WERI-Rb-1 (cell line): ENCODE measurements around the gene LYAR.
A peak's percentile ranks its signal among the peaks of the same experiment; 100 is the strongest.

Experiments used
- DNase-seq: peaks from one replicate; pipeline ENCODE4 v3.0.0-alpha.2; 2020
- H3K27ac ChIP-seq: fragments of 250-450 bp; sonication (Bioruptor Pico); 2 replicates; pipeline ENCODE4 v1.5.1; 2020; ENCODE audit warnings: mild to moderate bottlenecking, moderate library complexity
- H3K27me3 ChIP-seq: fragments of 250-450 bp; sonication (Bioruptor Pico); 2 replicates; pipeline ENCODE4 v1.5.1; 2021; ENCODE audit warnings: mild to moderate bottlenecking, low read depth, moderate library complexity; ENCODE audit not compliant: insufficient read depth, severe bottlenecking
- H3K36me3 ChIP-seq: fragments of 250-450 bp; sonication (Bioruptor Pico); 2 replicates; pipeline ENCODE4 v1.5.1; 2020; ENCODE audit warnings: mild to moderate bottlenecking, moderate library complexity
- H3K4me3 ChIP-seq: 2 replicates; pipeline ENCODE4 v1.5.1; 2011; ENCODE audit warnings: low read depth, mild to moderate bottlenecking, control low read depth, low read length
- H3K9me3 ChIP-seq: fragments of 250-450 bp; sonication (Bioruptor Pico); 2 replicates; pipeline ENCODE4 v1.5.1; 2021; ENCODE audit warnings: mild to moderate bottlenecking, moderate library complexity; ENCODE audit not compliant: severe bottlenecking
- TF ChIP-seq, protein P1 (sequence below): IDR thresholded peaks from 2 replicates; pipeline ENCODE4 v1.5.1; 2011; ENCODE audit warnings: low read depth, mild to moderate bottlenecking, control low read depth, inconsistent platforms, low read length

Gene LYAR

DNA sequence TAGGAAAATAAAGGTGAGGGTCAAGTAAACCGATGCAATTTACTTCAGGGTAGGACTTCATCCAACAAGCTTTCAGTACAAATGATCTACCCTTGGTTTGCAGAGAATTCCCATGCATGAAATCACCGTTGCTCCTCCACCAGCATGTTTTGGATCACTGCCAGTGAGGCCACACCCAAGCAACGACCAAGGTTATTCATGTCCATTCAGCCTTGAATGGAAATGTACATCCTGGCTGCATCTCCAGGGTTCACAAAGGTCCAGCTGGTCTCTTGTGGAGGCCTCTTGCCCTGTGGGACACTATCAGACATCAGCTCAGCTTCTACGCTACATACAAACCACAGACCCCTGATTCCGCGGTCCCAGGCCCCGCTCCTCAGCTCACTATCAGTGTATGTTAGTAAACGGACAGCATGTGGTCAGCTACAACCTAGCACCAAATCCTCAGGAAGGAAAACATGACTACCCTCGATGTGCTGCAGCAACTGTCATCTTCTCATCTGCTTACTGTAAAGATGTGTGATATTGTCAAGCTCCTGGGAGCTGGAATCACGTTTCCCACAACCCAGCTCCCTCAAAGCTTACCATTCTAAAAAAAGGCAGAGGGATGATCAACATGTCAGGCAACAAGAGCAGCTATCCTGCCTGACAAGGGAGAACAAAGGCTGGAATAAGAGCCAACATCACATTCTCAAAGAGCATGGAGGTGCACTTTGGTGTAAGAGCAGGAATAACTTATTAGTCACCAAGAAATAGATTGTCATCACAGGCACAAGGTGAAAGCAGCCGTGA is 4.9 kb downstream of the LYAR start:
- Histone ChIP-seq H3K36me3 (peaks cover 62% of the 10 kb centered on the region), H3K4me3 (no peak overlapping the region), H3K9me3 (peaks cover 5% of the 10 kb centered on the region), H3K27ac (no peak overlapping the region), H3K27me3 (no peaks in the 10 kb centered on the region)
- DNase-seq, result no peak
- TF ChIP-seq, protein P1, sequence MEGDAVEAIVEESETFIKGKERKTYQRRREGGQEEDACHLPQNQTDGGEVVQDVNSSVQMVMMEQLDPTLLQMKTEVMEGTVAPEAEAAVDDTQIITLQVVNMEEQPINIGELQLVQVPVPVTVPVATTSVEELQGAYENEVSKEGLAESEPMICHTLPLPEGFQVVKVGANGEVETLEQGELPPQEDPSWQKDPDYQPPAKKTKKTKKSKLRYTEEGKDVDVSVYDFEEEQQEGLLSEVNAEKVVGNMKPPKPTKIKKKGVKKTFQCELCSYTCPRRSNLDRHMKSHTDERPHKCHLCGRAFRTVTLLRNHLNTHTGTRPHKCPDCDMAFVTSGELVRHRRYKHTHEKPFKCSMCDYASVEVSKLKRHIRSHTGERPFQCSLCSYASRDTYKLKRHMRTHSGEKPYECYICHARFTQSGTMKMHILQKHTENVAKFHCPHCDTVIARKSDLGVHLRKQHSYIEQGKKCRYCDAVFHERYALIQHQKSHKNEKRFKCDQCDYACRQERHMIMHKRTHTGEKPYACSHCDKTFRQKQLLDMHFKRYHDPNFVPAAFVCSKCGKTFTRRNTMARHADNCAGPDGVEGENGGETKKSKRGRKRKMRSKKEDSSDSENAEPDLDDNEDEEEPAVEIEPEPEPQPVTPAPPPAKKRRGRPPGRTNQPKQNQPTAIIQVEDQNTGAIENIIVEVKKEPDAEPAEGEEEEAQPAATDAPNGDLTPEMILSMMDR, result no peak

DNA sequence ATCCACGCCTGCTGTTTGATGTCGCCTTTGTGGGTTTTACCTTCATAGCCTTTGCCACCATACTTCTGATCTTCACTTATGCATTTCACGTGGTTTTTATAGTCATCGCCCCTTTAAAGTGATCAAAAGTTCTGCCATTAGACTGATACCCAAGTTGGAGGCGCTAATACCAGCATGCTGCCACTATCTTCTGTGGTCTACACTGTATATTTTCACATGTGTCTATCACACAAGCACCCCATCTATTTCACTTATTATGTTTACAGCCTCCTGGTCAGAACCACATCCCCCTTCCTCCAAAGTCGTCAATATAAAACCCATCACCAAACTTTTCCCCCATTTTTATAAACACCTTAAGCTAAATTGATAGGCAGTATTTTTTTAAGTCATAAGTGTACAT is 8.2 kb downstream of the LYAR start:
- Histone ChIP-seq H3K9me3 (no peaks in the 10 kb centered on the region), H3K27me3 (no peaks in the 10 kb centered on the region), H3K4me3 (no peak overlapping the region), H3K27ac (no peak overlapping the region), H3K36me3 (peaks cover 85% of the 10 kb centered on the region)
- DNase-seq, result no peak
- TF ChIP-seq, protein P1, result no peak

DNA sequence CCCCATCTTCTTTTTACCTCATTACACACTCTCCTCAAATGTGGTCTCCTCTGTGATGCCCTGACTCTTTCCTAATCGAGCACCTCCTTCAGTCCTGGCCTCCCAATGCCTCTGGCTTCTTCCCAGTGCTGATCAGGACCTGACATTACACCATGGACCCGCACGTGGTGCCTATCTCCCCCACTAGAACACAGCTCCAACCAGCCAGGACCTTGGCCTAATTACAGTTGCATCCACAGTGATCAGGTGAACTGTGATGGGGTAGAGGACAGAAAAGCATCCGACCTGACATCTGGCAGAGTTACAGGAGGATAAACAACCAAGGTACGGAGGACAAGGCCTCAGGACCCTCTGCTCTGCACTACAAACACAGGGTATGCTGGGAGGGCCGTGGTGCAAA is 12.4 kb downstream of the LYAR start:
- no peak for DNase-seq
- no peak overlapping the region for H3K27ac ChIP-seq

DNA sequence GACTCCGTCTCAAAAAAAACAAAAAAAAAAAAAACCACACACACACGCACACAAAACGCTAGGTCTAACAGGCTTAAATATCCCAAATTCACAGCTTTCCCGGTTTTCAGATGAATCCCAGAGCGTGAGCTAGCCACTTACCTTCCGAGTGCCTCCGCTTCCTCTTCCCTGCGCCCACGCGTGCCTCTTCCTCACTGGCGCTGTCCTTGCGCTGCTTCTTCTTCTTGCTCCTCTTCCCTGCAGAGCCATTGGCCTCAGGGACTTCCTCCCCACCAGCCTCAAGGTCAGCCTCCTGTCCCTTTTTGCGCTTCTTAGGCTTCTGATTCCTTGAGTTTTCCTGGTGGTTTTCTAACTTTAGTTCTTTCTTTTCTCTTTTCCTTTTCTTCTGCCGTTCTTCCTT is 15.7 kb downstream of the LYAR start:
- no peaks in the 10 kb centered on the region for H3K9me3 ChIP-seq
- TF ChIP-seq, protein P1, result no peak
- no peak for DNase-seq
- H3K4me3 ChIP-seq, result no peak overlapping the region
- no peak overlapping the region for H3K27ac ChIP-seq
- H3K27me3 ChIP-seq, result no peaks in the 10 kb centered on the region
- peaks cover 76% of the 10 kb centered on the region for H3K36me3 ChIP-seq

More for the DNA sequence above, 12.4 kb downstream of the LYAR start:
- Histone ChIP-seq H3K36me3 (peaks cover 86% of the 10 kb centered on the region), H3K27me3 (no peaks in the 10 kb centered on the region), H3K9me3 (no peaks in the 10 kb centered on the region), H3K4me3 (no peak overlapping the region)
- TF ChIP-seq, protein P1, result no peak

DNA sequence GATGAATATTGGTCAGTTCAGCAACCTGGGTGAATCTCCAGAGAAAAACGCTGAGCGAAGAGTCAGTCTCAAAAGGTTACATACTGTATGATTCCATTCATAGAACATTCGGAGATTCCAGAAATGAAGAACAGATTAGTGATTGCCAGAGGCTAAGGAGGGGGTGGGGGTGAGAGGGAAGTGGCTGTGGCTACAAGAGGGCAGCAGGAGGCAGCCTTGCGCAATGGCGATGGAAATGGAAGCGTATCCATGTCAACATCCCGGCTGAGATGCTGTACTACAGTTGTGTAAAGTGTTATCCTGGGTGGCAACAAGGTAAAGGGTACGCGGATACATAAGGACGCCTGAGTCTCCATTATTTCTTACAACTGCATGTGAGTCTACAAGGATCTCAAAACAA is 18.0 kb downstream of the LYAR start:
- peak; percentile 42 for DNase-seq
- Histone ChIP-seq H3K36me3 (peaks cover 67% of the 10 kb centered on the region), H3K9me3 (no peaks in the 10 kb centered on the region)

More for the DNA sequence above, 18.0 kb downstream of the LYAR start:
- Histone ChIP-seq H3K27me3 (no peaks in the 10 kb centered on the region), H3K4me3 (no peak overlapping the region), H3K27ac (no peak overlapping the region)
- TF ChIP-seq, protein P1, result peak; percentile 65
